Fibroblast of mammary gland (primary cell): ENCODE measurements around the gene PPFIBP1.
"Not testable (repeated sequence)": the region's sequence is repeated elsewhere in the genome, so short reads cannot be mapped to it uniquely, and the experiment has no call there.

ENCODE experiments used
- DNase-seq: peaks from one replicate; pipeline ENCODE4 v3.0.0-alpha.2; 2010; ENCODE audit warnings: low read depth
- H3K4me3 ChIP-seq: 2 replicates; pipeline ENCODE4 v1.5.1; 2011; ENCODE audit warnings: low read depth, mild to moderate bottlenecking, low read length, moderate library complexity; ENCODE audit not compliant: control insufficient read depth
- CTCF ChIP-seq: conservative IDR thresholded peaks from 2 replicates; pipeline ENCODE4 v1.5.1; 2011; ENCODE audit warnings: low read depth, low read length, inconsistent platforms; ENCODE audit not compliant: control insufficient read depth, insufficient read depth

Gene PPFIBP1

DNA sequence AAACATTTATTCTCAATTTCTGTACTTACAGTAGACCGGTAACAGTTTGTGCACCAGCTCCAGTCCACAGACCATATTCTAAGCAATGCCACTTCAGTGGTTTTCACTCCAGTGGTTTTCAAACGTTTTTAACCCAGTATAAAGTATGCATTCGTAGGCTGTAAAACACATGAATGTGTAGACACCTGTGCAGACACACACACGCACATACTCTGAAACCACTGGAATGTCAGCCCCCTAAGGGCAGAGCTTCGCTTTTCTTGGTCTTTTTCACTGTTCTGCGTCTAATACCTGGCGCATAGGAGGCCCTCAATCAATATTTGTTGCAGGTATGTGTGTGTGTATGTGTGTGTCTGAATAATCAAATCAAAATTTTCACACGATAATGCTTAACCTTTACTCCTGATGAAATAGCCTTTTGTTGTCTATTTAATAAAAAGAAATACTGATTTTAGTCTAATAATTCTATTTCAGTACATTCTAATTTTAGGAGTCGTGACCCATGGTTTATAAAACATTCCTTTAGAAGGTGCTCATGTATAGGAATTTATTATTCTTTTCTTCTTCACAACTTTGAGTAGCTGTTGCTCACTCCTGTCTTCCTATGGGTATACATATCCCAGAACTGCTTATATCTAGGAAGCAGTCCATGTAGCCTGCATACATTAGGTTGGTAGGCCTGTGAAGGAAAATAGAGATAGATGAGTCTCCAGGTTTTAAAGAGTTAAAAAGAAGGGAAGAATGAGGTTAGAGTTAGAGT is 98.6 kb downstream of the PPFIBP1 start:
- DNase-seq = no peak
- no peak for TF ChIP-seq CTCF
- no peak overlapping the region for H3K4me3 ChIP-seq

DNA sequence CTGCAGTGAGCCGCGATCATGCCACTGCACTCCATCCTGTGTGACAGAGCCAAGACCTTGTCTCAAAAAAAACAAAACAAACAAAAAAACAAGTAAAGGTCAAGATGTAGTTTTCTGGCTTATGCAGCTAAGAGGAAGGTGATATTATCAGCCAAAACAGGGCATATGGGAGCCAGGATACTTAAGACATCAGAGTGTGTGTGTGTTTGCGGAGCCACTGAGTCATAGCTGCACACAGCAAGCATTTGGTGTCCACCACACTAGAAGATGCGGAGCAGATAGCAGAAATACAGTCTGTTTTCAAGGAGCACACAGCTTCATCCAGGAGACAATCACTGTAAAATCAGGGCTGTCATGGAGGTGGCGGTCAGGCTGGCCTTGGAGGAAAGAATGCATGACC is 99.6 kb downstream of the PPFIBP1 start:
- H3K4me3 ChIP-seq = no peak overlapping the region
- peak; percentile 75 for DNase-seq
- TF ChIP-seq CTCF = no peak

DNA sequence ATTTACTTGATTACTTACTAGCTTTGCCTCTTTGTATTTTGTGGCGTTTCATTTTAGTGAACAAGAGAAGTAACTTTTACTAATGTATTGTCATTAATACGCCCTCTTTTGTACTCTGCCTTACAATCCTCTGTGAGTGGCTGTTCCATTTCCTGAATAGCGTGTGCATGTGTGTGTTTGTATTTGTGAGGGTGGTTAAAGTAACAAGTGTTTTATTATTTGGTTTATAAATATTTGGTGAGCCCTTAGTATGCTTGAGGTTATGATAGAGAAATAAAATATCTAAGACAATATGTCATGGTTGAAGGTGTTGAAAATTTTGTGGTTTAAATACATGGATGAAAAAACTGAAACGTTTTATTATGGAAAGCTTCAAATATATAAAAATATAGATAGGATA is 100.6 kb downstream of the PPFIBP1 start:
- no peak for TF ChIP-seq CTCF
- DNase-seq = no peak
- no peak overlapping the region for H3K4me3 ChIP-seq

- H3K4me3 ChIP-seq = no peak overlapping the region
- peak; percentile 92 for DNase-seq
- no peak for TF ChIP-seq CTCF
Observed at GRCh38 chr12:27627123-27627852, 103.3 kb downstream of the PPFIBP1 start.

- H3K4me3 ChIP-seq, DNase-seq: not testable (repeated sequence)
Observed at GRCh38 chr12:27627853-27628469, 104.0 kb downstream of the PPFIBP1 start.

DNA sequence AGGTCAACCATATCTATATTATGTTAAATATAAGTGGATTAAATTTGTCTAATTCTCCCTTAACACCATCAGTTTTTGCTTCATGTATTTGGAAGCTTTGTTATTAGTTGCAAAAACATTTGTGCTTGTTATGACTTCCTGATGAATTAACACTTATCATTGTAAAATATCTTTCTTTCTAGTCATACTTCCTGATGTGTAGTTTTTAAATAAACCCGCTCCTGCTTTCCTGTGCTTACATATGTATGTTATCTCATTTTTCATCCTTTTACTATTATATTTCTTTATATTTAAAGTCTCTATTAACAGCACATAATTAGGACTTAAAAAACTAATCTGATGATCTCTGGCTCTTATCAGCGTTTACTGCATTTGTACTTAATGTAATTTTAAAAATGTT is 106.2 kb downstream of the PPFIBP1 start:
- DNase-seq, H3K4me3 ChIP-seq: not testable (repeated sequence)

- no peak for DNase-seq
- TF ChIP-seq CTCF = no peak
- no peak overlapping the region for H3K4me3 ChIP-seq
Observed at GRCh38 chr12:27631365-27631764, 107.4 kb downstream of the PPFIBP1 start.
